Transverse colon (tissue), 4 donors: Measurements from ENCODE around the gene PRRG4.
"Not testable (repeated sequence)": the region's sequence is repeated elsewhere in the genome, so short reads cannot be mapped to it uniquely, and the experiment has no call there.

ENCODE experiments used
- CTCF ChIP-seq, 5 experiments: fragments of 200-600 bp in 3 of 5; fragments of 450-650 bp in 2 of 5; sonication (generic) in 3 of 5; IDR thresholded peaks; 1 replicate in 2 of 5; 2 replicates in 3 of 5; pipeline ENCODE4 v1.5.1; 2016 to 2017; ENCODE audit warnings: antibody characterized with exemption in 5 of 5, inconsistent platforms in 3 of 5, mild to moderate bottlenecking in 2 of 5, moderate library complexity in 1 of 5
- POLR2A ChIP-seq: fragments of 450-650 bp; IDR thresholded peaks from one replicate; pipeline ENCODE4 v1.6.1; 2016; ENCODE audit warnings: antibody characterized with exemption, mild to moderate bottlenecking, moderate library complexity
- POLR2AphosphoS5 ChIP-seq, 3 donors: sonication (generic); formaldehyde crosslinking; IDR thresholded peaks; one replicate each; pipeline ENCODE4 v1.6.1; 2016; ENCODE audit warnings: antibody characterized with exemption in 3 of 3

- TF ChIP-seq POLR2AphosphoS5 (IDR thresholded peaks at IDR 0.05); CTCF (IDR thresholded peaks at IDR 0.05); POLR2A: not testable (repeated sequence)
These were observed 6.1 kb upstream of the PRRG4 start for GRCh38 chr11:32823617-32824016.
